ENCODE measurements around the gene MOXD1.

MOXD1 gene

DNA sequence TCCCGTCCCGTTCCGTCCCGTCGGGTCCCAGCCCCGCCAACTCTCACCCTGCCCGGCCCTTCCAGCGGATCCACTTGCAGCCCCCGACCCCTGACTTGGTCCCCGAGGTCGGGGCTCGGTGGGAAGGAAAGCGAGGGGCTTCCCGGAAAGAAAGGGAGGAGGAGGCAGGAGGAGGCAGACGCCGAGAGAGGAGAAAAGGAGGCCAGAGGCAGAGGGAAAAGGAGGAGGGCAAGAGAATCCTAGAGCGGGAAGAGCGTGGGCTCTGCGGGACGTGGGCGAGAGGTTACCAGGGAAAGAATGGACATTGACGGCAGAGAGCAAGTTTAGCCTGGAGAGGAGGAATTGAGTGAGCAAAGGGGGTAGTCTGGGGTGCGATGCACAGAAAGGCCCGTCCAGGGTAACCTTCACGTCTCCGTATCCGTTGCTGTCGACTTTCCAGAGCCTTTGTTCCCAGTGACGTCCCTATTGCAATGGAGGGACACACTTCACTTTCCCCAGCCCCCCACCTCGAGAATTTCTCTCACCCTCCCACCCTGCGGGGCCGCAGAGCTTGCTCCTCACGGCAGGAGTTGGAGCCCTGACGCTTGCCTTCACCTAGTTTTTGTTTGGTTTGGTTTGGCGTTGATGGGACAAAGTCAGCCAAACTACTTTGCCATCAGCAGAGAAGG lies 477 bp upstream of the MOXD1 start:
- FAIRE-seq, result no peak
- no peak for DNase-seq (ENCODE audit: extremely low spot score, insufficient read length, low read depth)

DNA sequence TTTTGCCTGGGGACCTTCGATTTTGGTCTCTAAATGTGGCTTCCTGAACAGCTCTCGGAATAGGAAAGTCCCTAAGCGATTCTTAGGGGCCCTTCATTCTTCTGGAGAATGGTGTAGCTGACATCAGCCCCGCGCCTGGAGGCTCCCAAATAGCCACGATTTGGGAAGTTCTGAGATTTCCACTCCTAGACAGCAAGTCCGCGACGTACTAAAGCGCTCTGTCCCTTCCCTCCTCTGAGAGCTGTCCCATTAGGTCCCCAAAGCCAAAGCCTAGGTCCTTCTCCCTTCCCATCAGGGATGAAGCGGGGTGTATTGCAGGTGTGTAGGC lies 756 bp downstream of the MOXD1 start:
- no peak for DNase-seq (ENCODE audit: extremely low spot score, insufficient read length, low read depth)
- no peak for FAIRE-seq

DNA sequence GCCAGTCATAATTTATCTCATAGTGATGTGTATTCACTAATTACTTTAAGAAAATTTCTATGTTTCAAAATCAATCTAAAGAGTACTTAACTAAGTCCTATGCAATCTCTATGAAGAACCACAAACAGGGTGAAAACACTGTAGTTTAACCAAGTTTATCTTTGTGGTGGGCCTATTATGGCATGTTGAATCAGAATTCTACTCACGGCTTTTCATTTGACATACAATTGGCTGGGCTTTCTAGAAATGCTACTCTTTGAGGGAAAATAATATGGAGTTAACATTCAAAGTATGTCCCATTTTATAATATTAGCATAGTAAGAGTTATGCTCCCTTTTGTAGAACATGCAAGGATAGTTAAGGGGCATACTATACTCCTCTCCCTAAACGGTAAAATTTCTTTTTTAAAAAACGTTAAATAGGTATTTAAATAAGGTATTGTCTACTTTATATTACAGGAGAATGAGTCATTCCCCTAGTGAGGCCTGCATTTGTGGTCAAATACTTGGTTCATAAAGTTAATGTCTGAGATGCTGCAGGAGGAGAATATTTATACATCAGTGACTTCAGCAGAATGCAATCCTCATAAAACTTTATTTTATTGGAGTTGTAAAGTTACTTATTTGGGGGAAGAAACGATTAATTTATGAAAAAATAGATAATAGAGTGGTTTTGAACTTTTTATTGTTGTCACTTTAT lies 1.8 kb downstream of the MOXD1 start:
- DNase-seq (ENCODE audit: extremely low spot score, insufficient read length, low read depth) (no peak), FAIRE-seq (no peak)

DNA sequence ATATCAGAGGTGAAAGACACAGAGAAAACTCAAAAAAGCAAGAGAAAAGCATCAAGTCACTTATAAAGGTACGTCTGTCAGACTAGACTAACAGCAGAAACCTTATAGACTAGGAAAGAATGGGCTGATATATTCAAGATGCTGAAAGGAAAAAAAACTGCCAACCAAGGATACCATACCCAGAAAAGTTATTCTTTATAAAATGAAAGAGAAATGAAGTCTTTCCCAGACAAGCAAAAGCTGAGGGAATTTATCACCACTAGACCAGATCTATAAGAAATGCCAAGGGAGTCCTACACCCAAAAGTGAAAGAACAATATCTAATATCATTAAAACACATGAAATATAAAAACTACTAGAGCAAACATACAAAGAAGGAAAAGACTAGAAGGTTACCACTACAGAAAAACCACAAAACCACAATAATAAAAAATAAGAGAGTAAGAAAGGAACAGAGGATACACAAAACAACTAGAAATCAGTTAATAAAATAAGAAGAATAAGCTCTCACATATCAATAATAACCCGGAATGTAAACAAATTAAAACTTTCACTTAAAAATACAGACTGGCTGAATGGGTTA lies 6.2 kb downstream of the MOXD1 start:
- no peak for DNase-seq (ENCODE audit: extremely low spot score, insufficient read length, low read depth)
- FAIRE-seq, result no peak

DNA sequence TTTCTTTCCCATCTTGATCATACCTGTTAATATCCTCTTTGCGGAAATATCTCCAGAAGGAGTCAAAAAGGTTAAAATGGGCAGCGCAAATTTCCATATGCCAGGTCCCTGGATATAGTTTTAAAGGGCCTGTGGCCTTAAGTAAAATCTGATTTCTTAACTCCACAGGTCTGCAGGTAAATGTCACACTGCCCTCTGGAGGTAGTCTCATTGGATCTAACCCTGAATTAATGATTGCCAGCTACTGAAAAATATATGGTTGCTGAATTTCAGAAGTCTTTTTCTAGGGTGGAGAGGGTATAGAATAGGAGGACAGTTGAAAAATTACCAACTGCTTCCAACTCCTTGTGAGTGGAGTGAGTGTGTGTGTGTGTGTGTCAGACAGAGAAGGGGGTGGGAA lies 8.5 kb downstream of the MOXD1 start:
- DNase-seq (ENCODE audit: extremely low spot score, insufficient read length, low read depth), result no peak
- FAIRE-seq, result no peak

DNA sequence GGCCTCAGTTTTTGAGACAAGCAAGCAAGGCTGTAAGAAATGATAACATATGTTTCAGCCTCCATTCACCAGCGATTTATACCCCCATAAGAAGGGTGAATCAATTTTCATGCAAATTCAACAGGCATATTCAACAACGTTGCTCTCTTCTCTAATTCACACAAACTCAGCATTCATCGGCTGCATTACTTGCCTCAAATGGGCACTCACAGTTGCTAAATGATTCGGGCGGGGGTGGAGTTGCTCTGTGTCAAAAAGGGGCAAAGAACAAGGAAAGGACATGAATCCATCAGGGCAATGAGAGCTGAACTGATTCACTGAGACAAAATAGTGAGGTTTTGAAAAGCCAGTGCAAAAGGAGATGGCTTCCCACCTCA lies 9.0 kb downstream of the MOXD1 start:
- no peak for FAIRE-seq
- no peak for DNase-seq (ENCODE audit: extremely low spot score, insufficient read length, low read depth)

DNA sequence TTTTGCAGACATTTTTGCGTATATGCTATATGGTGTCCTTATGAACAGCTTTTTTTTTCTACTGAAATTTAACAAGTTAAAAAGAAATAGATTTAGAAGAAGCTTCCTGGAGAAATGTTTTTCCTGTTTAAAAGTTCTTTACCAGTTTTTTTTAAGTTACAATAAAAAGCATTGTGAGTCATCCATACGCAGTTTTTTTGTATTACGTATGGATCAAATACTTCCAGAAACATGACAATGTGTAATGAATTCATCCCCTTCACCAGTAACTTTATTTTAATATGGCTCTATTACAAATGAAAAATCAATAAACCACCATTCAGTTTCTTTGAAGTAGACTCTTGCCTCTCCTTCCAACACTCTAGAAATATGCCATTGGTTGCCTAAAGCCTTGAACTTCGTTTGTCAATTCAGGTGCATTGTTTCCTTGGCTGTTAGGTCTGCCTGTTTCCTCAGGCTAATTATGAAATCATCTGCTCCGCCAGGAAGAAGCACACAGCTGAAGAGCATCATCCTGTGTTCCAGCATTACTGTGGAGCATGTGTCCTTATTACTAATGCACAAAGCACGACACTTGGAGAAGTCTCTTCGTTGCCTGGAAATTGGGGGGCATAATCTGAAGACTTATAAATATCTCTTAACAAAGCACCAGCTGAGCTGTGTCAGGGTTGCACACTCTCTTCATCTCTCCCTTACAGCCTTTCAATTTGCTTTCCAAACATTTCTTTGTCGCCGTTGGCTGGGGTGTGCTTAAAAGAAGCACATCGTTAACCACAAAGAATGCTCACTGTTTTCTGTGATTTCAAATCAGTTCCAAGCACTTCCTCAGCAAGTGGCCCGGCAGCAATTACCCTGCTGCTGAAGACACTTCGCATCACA lies 9.6 kb downstream of the MOXD1 start:
- DNase-seq (ENCODE audit: extremely low spot score, insufficient read length, low read depth), result no peak
- no peak for FAIRE-seq

DNA sequence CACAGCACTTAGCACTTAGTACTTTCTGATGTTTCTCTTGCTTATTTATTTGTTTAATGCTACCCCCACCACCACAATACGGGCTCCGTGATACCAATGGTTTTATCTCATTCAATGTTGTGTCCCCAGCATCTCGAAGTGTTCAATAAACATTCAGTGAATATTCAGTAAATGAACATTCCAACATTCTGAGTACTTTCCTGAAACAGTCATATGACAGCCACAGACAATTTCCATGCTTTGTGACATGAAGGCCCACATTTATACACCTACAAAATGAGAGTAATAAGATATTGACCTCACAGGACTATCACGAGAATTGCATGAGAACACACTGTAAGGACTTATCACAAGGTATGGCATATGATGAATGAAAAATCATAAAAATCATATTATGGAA lies 10.8 kb downstream of the MOXD1 start:
- FAIRE-seq, result no peak
- no peak for DNase-seq (ENCODE audit: extremely low spot score, insufficient read length, low read depth)

DNA sequence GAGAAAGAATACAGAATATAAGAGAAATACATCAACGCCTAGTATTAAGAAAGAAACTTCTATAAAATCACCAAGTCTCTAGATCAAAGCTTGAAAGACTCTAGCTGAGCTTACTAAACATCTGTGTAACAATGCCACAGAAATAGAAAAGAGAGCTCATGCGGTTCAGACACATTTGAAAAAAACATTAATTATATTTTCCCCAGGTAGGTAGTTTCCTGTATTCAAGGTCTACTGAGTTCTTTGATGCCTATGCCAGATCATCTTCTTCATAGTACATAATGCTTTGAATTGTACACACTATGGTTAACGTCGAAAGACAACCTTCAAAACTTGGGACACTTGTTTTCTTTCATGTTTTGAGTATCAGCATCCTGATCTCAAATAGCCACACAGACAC lies 11.3 kb downstream of the MOXD1 start:
- FAIRE-seq, result no peak
- no peak for DNase-seq (ENCODE audit: extremely low spot score, insufficient read length, low read depth)

DNA sequence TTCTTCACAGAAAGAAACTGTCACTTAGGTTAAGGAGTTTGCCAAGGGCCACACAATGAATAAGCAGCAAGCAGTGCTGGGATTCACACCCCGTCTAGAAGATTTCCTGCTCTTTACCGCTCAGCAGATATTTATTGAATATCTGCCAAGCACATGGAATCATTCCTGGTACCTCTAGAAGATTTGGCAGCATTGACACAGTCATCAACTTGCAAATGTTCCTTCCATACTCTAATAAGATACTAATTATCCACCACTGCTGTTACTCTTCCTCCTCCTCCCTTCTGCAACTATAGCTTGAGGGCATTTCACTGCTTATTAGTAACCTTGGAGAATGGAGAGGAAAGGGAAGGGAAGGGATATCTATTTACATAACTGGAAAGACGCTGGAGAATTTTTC lies 13.0 kb downstream of the MOXD1 start:
- FAIRE-seq (no peak), DNase-seq (ENCODE audit: extremely low spot score, insufficient read length, low read depth) (no peak)

DNA sequence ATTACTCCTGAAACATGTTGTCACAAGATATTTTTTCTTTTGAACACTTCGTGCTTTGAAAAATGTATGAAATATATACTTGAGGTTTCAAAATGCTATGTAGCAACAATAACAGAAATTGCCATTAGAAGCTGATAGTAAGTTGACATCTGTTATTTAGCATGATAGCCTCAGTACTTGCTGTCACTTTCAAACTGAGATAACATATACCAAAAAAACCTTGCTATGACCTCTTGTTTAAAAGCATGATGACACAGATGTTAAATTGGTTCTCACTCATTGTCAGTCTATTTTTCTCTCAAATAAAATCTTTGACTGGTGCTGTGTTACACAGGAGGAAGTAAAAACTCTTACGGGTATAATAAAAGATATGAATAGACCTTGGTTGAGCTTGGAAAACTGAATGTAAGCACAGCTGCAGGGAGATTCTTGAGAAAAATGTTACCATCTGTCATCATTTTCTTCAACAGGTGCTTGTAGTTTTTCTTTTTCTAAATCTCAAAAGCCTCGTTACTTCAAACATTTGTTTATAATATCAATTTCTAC lies 18.6 kb downstream of the MOXD1 start:
- FAIRE-seq, result no peak
- no peak for DNase-seq (ENCODE audit: extremely low spot score, insufficient read length, low read depth)

DNA sequence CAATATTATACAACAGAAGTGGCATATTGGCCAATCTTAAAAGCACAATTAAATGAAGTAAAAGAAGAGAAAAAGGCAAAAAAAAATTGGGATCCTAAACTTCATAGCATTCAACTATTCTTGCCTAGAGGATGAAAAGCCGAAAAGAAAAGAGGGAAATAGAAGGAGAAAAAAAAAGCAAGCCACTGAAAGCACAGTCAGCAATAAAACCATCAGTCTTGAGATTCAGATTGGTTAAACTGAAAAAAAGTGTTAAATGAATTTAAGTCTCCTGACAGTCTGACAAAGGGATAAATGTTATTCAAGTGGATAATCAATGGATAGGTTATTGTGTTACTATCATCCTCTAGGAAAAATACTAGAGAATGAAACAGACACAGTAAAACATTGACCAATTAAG lies 19.9 kb downstream of the MOXD1 start:
- no peak for FAIRE-seq

DNA sequence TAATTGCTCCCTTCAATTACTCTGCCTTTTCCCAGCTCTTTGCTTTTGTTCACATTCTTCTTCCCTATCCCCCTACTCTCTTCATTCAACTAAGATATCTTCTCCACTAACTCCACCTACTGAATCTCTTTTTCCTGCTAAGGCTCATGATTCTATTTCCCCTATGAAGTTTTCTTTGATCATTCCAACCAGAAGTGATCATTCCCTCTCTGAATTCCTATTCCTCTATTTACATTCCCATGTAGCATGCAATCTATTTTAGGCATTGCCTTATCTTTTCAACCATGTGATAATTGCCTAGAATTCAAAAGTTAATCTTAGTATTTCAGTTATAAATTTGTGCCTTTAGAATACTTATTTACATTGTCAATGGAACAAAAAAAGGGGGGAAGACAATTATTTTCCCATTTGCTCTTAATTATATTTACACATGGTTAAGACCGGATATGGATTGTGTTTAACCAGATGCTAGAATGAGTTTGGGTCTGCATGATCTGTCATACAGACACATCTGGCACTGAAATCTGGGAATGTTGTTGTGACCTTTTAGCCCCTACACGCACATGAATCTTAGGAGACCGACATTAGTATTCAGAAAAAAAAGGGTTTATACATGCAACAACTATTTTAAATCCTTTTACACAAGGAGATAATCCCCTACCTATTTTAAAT lies 20.8 kb downstream of the MOXD1 start:
- DNase-seq (ENCODE audit: extremely low spot score, insufficient read length, low read depth) (no peak), FAIRE-seq (no peak)

More for the DNA sequence above, 19.9 kb downstream of the MOXD1 start:
- no peak for DNase-seq (ENCODE audit: extremely low spot score, insufficient read length, low read depth)

DNA sequence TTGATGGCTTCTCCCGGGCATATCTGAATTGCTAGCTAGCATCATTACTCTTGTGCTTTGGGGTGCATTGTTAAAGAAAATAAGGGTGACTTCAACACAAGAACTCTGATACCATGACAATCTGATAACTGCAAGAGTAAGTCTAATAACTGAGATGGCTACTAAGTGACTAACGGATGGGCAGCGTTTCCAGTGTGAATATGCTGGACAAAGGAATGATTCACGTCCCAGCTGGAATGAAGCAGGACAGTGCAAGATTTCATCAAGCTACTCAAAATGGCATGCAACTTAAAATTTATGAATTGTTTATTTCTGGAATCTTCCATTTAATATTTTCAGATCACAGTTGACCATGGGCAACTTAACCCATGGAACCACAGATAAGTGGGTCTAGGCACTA lies 31.7 kb downstream of the MOXD1 start:
- no peak for DNase-seq (ENCODE audit: extremely low spot score, insufficient read length, low read depth)
- FAIRE-seq, result no peak

DNA sequence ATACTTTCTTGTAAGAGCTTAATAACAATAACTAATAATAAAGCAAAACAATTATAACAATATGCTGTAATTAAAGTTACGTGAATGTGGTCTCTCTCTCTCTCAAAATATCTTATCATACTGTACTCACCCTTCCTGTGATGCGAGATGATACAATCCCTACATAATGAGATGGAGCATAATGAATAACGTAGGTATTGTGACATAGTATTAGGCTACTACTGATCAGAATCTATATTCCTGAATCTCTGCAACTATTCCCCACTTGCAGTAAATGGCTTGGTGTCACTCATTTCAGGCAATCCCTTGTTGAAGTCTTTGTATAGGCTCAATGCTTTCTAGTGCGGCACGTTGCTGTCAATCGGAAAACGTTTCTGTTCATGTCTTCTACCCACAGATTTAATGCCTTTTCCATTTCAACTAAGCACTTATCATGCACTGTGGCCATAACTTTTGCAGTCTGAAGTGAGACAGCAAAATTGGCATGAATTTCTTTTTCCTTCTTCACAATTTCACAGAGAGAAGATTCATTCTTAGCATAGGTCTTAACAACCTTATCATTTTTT lies 32.3 kb downstream of the MOXD1 start:
- FAIRE-seq (no peak), DNase-seq (ENCODE audit: extremely low spot score, insufficient read length, low read depth) (no peak)

DNA sequence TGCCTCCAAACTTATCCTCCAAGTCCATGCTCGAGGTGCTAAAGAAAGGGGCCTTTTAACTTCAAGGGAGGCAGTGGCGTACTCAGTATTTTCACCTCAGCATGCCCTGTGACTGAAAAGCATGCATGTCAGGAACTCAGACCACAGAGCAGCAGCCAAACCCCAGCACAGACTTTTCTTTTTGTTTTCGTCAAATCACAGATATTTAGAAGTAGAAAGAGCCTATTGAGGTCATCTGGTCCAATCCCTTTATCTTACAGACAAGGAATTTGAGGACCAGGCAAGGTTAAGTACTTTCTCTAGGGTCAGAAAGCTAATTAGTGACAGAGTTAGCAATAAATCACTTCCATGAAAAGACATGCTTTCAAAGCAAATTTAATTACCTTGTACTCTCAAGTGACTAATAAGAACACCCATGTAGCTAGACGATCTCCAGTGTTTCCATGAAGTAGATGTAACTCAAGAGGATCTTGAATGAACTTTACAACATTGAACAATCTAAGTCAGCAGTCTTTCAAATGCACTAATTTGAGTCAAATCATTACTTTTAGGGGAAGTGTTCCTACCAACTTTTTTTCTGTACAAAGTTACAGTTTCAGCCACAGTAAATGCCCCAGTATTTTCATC lies 35.9 kb downstream of the MOXD1 start:
- DNase-seq (ENCODE audit: extremely low spot score, insufficient read length, low read depth), result peak; percentile 18
- FAIRE-seq, result peak; percentile 91

DNA sequence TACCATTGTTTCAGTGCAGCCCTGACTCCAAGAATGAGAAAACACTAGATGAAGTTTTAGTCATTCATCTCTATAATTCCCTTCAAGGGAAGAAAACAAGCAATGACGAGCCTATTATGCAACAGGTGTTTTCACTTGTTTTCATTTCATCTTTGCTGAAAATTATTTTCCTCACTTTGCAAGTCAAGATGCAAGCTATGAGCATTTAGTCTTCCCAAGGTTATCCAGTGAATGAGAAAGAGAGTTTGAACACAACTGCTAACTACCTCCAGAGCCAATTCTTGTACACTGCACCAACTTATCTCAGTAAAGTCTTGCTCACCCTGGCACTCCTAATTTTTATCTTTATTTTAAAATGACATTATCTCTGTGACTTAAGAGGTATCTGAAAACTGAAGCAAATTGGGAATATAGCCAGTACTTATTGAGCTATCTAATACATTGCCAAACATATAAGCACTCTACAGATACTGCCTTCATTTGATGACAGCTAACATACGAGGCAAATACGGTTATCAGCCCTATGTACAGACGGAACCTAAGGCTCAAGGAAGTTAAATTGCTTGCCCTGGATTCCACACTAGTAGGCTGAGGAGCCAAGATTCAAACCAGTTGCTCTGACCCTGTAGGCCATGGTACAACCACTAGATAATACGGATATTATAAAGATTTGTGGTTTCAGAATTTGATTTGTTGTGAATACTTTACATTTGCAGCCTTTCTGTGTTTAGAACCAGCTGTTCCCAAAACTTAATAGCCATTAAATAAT lies 36.8 kb downstream of the MOXD1 start:
- DNase-seq (ENCODE audit: extremely low spot score, insufficient read length, low read depth), result no peak
- peak; percentile 55 for FAIRE-seq

DNA sequence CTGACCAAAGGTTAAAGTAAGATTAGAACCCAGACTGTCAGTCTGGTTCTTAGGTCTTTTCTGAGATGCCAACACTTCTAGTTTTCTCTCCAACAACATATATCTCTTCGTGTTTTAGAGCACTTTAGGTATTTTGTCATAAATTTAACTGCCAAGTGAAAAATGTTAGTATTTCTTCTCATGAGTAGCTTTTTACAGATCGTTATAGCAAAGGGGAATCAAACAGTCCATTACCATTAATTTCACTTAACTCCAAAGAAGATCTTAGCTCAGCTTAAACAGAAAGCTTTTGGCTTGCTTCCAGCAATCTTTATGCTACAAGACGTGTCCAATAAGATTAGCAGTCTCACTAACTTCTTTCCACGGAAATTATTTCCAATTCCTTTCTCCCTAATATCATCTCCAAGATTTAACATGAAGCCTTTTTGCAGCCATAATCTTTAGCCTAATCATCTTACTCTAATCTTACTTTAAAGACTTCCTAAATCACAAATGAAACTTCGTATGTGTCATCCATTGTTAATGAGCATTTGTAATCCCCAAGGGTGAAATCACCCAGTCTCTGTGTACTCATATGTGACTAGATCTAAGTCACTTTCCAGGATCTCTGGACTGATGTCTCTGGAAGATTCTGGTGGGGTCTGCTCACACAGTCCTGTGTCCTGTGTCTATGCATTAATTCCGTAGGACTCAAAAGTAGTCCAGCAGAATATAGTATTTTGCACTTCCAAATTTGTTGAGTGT lies 38.7 kb downstream of the MOXD1 start:
- FAIRE-seq, result no peak
- no peak for DNase-seq (ENCODE audit: extremely low spot score, insufficient read length, low read depth)
